ENCODE measurements around the gene ADAMTS19.

The ADAMTS19 gene

GRCh38 chr5:129672006-129672405, 211.9 kb downstream of the ADAMTS19 start:
- ATAC-seq (no peak), DNase-seq (no peak)

GRCh38 chr5:129679671-129680070, 219.6 kb downstream of the ADAMTS19 start:
- ATAC-seq (no peak), DNase-seq (no peak)

GRCh38 chr5:129687941-129688340, 227.8 kb downstream of the ADAMTS19 start:
- DNase-seq (no peak), ATAC-seq (no peak)

GRCh38 chr5:129689045-129689444, 228.9 kb downstream of the ADAMTS19 start:
- DNase-seq (no peak), ATAC-seq (no peak)

- ATAC-seq: no peak
- no peak for DNase-seq
These were observed 231.1 kb downstream of the ADAMTS19 start for GRCh38 chr5:129691220-129691619.

- no peak for ATAC-seq
These were observed 236.5 kb downstream of the ADAMTS19 start for GRCh38 chr5:129696636-129697035.

GRCh38 chr5:129698661-129699060, 238.6 kb downstream of the ADAMTS19 start:
- DNase-seq: no peak

More at GRCh38 chr5:129696636-129697035, 236.5 kb downstream of the ADAMTS19 start:
- DNase-seq: no peak

GRCh38 chr5:129716235-129716634, 256.1 kb downstream of the ADAMTS19 start:
- ATAC-seq: no peak
- no peak for DNase-seq

More at GRCh38 chr5:129698661-129699060, 238.6 kb downstream of the ADAMTS19 start:
- no peak for ATAC-seq

GRCh38 chr5:129716651-129717050, 256.6 kb downstream of the ADAMTS19 start:
- ATAC-seq (no peak), DNase-seq (no peak)

GRCh38 chr5:129717751-129718310, 257.7 kb downstream of the ADAMTS19 start:
- no peak for ATAC-seq
- no peak for DNase-seq

GRCh38 chr5:129718471-129719090, 258.5 kb downstream of the ADAMTS19 start:
- ATAC-seq: no peak
- DNase-seq: no peak

GRCh38 chr5:129724222-129724621, 264.1 kb downstream of the ADAMTS19 start:
- DNase-seq: no peak
- no peak for ATAC-seq

- ATAC-seq (no peak), DNase-seq (no peak)
These were observed 264.5 kb downstream of the ADAMTS19 start for GRCh38 chr5:129724647-129725046.

- no peak for ATAC-seq
- no peak for DNase-seq
These were observed 279.7 kb downstream of the ADAMTS19 start for GRCh38 chr5:129739773-129740172.

- DNase-seq (no peak), ATAC-seq (no peak)
These were observed 283.6 kb downstream of the ADAMTS19 start for GRCh38 chr5:129743541-129744187.

- no peak for DNase-seq
- no peak for ATAC-seq
These were observed 285.9 kb downstream of the ADAMTS19 start for GRCh38 chr5:129745997-129746396.

GRCh38 chr5:129746876-129747275, 286.8 kb downstream of the ADAMTS19 start:
- ATAC-seq (no peak), DNase-seq (no peak)

GRCh38 chr5:129747572-129748407, 287.7 kb downstream of the ADAMTS19 start, which contains the start of gene MINAR2:
Gene MINAR2 (plus strand): TSS chr5:129748094. CDS start chr5:129748191, 97 bp downstream.
- DNase-seq (no peak), ATAC-seq (no peak)

GRCh38 chr5:129748913-129749880, 289.1 kb downstream of the ADAMTS19 start:
- DNase-seq: no peak
- no peak for ATAC-seq

- no peak for ATAC-seq
These were observed 300.7 kb downstream of the ADAMTS19 start for GRCh38 chr5:129760636-129761325.

GRCh38 chr5:129763651-129764050, 303.6 kb downstream of the ADAMTS19 start:
- no peak for ATAC-seq

More at GRCh38 chr5:129760636-129761325, 300.7 kb downstream of the ADAMTS19 start:
- no peak for DNase-seq

More at GRCh38 chr5:129763651-129764050, 303.6 kb downstream of the ADAMTS19 start:
- no peak for DNase-seq

All from stimulated activated naive CD8-positive, alpha-beta T cell treated with anti-CD3 and anti-CD28 coated beads, Interleukin-15, Interleukin-2, amounts not matched to agents 100 U/mL and 50 U/mL, for 24 hours (primary cell).